ENCODE results near the gene E2F6. TPM values are rescaled to one million over a fixed set of nuclear protein-coding genes. Genes with fewer than 3 reads are reported as not detected.

Gene E2F6
- total and polyA plus RNA-seq, 2 of the 13 experiments (the other 11 are each of a cell fraction or from before 2014, with no cell fraction given): 27.3 to 36.0 TPM

DNA sequence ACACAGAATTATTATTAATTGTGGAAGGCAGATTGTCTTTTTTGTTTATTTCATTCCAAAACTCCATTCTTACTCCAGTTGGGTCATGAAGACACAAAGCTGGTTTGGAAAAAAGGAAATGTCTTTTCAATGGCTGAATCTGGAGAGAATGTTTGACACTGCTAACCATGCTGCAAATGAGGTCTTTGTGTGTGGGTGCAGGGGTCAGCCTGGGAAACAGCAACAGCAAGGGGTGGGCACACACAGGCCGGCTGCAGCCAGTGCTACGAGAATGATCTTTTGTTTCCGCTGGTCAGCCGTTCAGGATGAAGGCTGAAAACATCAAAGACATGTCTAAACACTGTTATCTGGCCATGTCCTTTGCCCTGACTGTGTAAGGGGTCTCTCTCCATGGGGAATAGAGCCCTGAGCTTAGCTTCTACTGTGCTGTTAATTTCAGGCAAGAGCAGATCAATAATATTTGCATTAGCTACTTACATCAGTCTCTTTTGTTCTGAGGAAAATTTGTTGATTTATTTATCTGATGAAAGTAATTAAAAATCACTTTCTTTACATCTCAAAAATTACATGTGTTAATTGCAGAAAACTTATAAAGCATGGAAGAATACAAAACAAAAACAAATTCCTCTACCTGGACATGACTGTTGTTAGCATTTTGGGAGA lies 33.3 kb upstream of the E2F6 start (continued):
- TF ChIP-seq, protein P1, sequence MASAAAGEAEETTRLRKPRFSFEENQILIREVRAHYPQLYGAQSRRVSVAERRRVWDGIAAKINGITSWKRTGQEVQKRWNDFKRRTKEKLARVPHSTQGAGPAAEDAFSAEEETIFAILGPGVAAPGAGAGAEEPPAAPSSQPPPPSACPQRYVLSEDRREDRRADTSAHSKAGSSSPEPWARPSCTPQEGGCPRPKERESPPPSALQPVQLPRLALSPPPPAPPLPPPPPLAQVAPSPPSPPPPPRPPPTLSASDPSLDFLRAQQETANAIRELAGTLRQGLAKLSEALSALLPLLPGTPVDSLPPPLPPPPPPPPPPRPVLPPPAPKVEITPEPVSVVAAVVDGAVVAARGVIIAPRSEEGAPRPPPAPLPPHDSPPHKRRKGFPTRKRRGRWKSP (CRISPR knock-in tag; IDR thresholded peaks at IDR 0.05): peak; percentile 82
- TF ChIP-seq ZNF331 (CRISPR knock-in tag; IDR thresholded peaks at IDR 0.05) (peak; percentile 98), KMT2B (CRISPR knock-in tag; IDR thresholded peaks at IDR 0.05) (peak; percentile 81), NFE2L2 (IDR thresholded peaks at IDR 0.05; ENCODE audit: low read length) (no peak), CCAR2 (optimal IDR thresholded peaks at IDR 0.05; ENCODE audit: low read depth, low read length) (no peak), ELF3 (CRISPR knock-in tag; IDR thresholded peaks at IDR 0.05) (peak; percentile 95), GPBP1L1 (CRISPR knock-in tag; IDR thresholded peaks at IDR 0.05) (no peak), ZNF746 (CRISPR knock-in tag; IDR thresholded peaks at IDR 0.05) (peak; percentile 95), MEF2D (CRISPR knock-in tag; IDR thresholded peaks at IDR 0.05) (peak; percentile 98), CREB1 (IDR thresholded peaks at IDR 0.05) (no peak; the same call in 1 of the 2 replicates), CREB1 (CRISPR knock-in tag; IDR thresholded peaks at IDR 0.05) (peak; percentile 91), KDM1A (CRISPR knock-in tag; IDR thresholded peaks at IDR 0.05) (peak; percentile 74; the same call in 1 of the 2 replicates), ZNF292 (CRISPR knock-in tag; IDR thresholded peaks at IDR 0.05; ENCODE audit: borderline replicate concordance, low read depth) (peak; percentile 99), ARID4A (CRISPR knock-in tag; IDR thresholded peaks at IDR 0.05; ENCODE audit: borderline replicate concordance) (peak; percentile 85; the same call in 1 of the 2 replicates), SP1 (IDR thresholded peaks at IDR 0.05) (no peak), SP1 (CRISPR knock-in tag; IDR thresholded peaks at IDR 0.05) (peak; percentile 66; the same call in 1 of the 2 replicates), EEA1 (CRISPR knock-in tag; IDR thresholded peaks at IDR 0.05; ENCODE audit: borderline replicate concordance) (no peak), AGO1 (IDR thresholded peaks at IDR 0.05; ENCODE audit: low read depth, low read length, poor library complexity, severe bottlenecking) (no peak), ZNF451 (CRISPR knock-in tag; IDR thresholded peaks at IDR 0.05) (peak; percentile 36; the same call in 1 of the 2 replicates), JUND (CRISPR knock-in tag; IDR thresholded peaks at IDR 0.05) (peak; percentile 87), E2F1 (CRISPR knock-in tag; IDR thresholded peaks at IDR 0.05) (no peak), ZZZ3 (CRISPR knock-in tag; IDR thresholded peaks at IDR 0.05; ENCODE audit: borderline replicate concordance) (0 out of 2 replicates have a peak, but pooled peaks have one; percentile 69), BHLHE40 (IDR thresholded peaks at IDR 0.05; ENCODE audit: low read length) (peak; percentile 84)

Data from HepG2 (cell line).